Measurements from ENCODE around the gene NME4.
A peak's percentile ranks its signal among the peaks of the same experiment; 100 is the strongest.
"Not testable (repeated sequence)": the region's sequence is repeated elsewhere in the genome, so short reads cannot be mapped to it uniquely, and the experiment has no call there.

Gene NME4

DNA sequence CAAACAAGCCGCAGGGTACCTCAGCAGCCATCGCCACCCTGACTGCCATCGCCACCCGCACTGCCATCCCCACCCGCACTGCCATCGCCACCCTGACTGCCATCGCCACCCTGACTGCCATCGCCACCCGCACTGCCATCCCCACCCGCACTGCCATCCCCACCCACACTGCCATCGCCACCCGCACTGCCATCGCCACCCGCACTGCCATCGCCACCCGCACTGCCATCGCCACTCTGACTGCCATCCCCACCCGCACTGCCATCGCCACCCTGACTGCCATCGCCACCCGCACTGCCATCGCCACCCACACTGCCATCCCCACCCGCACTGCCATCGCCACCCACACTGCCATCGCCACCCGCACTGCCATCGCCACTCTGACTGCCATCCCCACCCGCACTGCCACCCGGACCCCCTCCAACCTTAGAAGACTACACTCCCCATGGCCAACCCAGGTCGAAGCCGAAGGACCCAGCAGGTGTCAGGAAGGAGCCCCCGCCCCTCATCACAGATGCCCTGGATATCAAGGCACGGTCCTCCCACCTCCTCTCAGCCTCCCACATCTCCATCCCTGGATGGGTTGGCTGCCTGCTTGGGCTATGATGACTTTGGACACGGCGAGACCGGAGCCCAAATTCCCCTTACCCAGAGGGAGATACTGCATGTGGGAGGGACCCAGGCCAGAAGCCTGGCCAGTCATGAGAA is 18.7 kb upstream of the NME4 start:
- H3K9me3 ChIP-seq (ENCODE audit: control insufficient read depth, low read length); H3K4me3 ChIP-seq (ENCODE audit: insufficient read depth, low read depth, low read length, poor library complexity, severe bottlenecking); H3K27me3 ChIP-seq (replicated peaks; ENCODE audit: control insufficient read depth, insufficient read depth, low read length, poor library complexity, severe bottlenecking); DNase-seq; H3K27ac ChIP-seq (ENCODE audit: insufficient read depth, low read length, poor library complexity, severe bottlenecking): not testable (repeated sequence)
- Histone ChIP-seq H3K4me1 (ENCODE audit: control insufficient read depth, insufficient read depth, low read length, poor library complexity, severe bottlenecking) (peaks cover 24% of the 10 kb centered on the region), H3K36me3 (ENCODE audit: control insufficient read depth, insufficient read depth, low read length) (peaks cover 38% of the 10 kb centered on the region)

DNA sequence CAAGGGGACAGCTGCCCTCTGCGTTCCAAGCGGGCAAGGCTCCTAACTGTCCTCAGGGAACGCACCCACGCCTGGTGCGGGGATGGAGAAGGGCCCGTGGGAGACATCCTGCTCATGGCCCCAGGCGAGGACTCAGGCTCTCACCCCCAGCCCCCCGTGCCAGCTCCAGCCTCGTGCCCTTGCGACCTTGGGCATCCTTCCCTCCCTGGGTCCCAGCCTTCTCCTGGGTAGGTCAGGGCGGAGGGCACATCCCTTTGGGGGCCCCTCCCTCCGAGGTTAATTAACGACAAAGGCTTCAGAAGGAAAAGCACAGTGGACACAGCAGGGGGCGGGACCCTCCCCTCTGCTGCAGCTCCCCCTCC is 18.2 kb upstream of the NME4 start:
- H3K9me3 ChIP-seq (ENCODE audit: control insufficient read depth, low read length): no peaks in the 10 kb centered on the region
- no peak overlapping the region for H3K4me3 ChIP-seq (ENCODE audit: insufficient read depth, low read depth, low read length, poor library complexity, severe bottlenecking)
- H3K27me3 ChIP-seq (replicated peaks; ENCODE audit: control insufficient read depth, insufficient read depth, low read length, poor library complexity, severe bottlenecking): no peaks in the 10 kb centered on the region
- no peak for DNase-seq
- peak overlapping the region; percentile 63 for H3K27ac ChIP-seq (ENCODE audit: insufficient read depth, low read length, poor library complexity, severe bottlenecking)
- peaks cover 34% of the 10 kb centered on the region for H3K36me3 ChIP-seq (ENCODE audit: control insufficient read depth, insufficient read depth, low read length)
- peaks cover 26% of the 10 kb centered on the region for H3K4me1 ChIP-seq (ENCODE audit: control insufficient read depth, insufficient read depth, low read length, poor library complexity, severe bottlenecking)

DNA sequence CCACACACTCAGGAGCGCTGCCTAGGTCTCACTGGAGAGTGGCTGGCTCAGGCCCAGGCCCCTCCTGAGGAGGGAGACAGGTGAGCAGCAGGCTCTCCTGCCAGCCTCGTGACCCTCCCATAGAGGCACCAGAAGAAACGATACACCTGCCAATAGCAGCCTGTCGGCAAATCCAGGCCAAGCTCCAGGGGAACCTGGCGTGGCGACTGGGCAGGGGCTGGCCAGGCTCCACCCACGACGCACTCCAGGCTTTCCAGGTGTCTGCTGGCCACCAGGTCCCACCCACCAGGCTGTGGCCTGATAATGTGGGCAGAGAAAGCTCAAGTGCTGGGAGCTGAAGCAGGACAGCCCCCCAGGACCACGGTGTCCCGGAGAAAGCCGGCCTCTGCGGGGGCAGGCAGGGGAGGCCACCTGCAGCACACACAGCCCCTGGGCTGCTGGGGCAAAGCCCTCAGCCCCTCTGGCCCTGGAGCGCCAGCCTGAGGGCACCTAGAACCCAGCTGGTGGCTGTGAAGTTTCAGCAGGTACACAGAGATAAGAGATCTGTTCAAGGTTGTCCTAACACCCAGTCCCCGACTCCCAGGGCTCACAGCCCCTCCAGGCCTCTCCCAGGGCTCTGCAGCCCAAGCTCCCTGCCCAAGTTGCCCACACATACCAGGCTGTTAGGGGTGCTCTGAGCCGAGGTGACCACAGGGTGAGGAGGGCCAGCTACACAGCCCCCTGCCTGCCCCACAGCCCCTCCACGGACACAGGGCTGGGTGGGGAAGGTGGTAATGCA is 17.6 kb upstream of the NME4 start:
- DNase-seq: no peak
- Histone ChIP-seq H3K36me3 (ENCODE audit: control insufficient read depth, insufficient read depth, low read length) (peaks cover 28% of the 10 kb centered on the region), H3K4me3 (ENCODE audit: insufficient read depth, low read depth, low read length, poor library complexity, severe bottlenecking) (peak overlapping the region; percentile 78), H3K4me1 (ENCODE audit: control insufficient read depth, insufficient read depth, low read length, poor library complexity, severe bottlenecking) (peaks cover 26% of the 10 kb centered on the region), H3K27ac (ENCODE audit: insufficient read depth, low read length, poor library complexity, severe bottlenecking) (peak overlapping the region; percentile 63), H3K27me3 (replicated peaks; ENCODE audit: control insufficient read depth, insufficient read depth, low read length, poor library complexity, severe bottlenecking) (no peaks in the 10 kb centered on the region), H3K9me3 (ENCODE audit: control insufficient read depth, low read length) (no peaks in the 10 kb centered on the region)

DNA sequence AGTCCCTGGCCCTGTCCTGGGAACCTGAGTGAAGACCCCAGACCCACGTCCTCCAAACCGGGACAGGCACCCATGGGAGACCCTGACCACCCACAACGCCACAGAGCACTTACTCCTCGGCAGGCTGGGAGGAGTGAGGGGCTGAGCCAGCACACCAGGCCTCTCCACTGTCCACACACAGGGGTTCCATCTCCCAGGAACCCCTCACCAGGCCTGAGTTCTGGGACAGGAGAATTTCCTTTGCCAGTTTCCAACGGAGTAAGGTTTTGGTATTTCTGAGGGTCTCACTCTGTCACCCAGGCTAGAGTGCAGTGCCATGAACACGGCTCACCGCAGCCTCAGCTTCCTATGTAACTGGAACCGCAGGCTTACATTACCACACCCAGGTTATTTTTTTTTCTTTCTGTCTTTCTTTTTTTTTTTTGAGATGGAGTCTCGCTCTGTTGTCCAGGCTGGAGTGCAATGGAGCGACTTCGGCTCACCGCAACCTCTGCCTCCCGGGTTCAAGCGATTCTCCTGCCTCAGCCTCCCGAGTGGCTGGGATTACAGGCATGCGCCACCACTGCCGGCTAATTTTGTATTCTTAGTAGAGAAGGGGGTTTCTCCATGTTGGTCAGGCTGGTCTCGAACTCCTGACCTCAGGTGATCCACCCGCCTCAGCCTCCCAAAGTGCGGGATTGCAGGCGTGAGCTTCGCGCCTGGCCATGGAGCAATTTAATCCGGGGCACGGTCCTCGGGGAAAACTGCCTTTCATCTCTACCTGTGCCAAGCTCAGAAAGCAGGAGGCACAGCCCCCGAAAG is 16.8 kb upstream of the NME4 start:
- H3K27ac ChIP-seq (ENCODE audit: insufficient read depth, low read length, poor library complexity, severe bottlenecking): peak overlapping the region; percentile 63
- peaks cover 20% of the 10 kb centered on the region for H3K36me3 ChIP-seq (ENCODE audit: control insufficient read depth, insufficient read depth, low read length)
- no peaks in the 10 kb centered on the region for H3K27me3 ChIP-seq (replicated peaks; ENCODE audit: control insufficient read depth, insufficient read depth, low read length, poor library complexity, severe bottlenecking)
- H3K9me3 ChIP-seq (ENCODE audit: control insufficient read depth, low read length): no peaks in the 10 kb centered on the region
- no peak for DNase-seq
- H3K4me1 ChIP-seq (ENCODE audit: control insufficient read depth, insufficient read depth, low read length, poor library complexity, severe bottlenecking): peaks cover 26% of the 10 kb centered on the region
- H3K4me3 ChIP-seq (ENCODE audit: insufficient read depth, low read depth, low read length, poor library complexity, severe bottlenecking): peak overlapping the region; percentile 78

DNA sequence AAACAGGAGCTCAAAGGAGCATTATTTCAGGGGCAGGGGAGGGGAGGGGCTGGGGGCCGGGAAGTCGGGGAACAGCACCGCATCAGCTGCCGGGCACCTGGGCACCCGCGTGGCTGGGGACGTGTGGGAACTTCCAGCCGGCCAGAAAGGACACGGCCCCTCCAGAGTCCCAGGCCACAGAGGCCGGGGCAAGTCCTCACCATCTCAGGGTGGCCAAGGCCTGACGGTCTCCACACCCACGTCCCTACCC is 16.3 kb upstream of the NME4 start:
- H3K4me3 ChIP-seq (ENCODE audit: insufficient read depth, low read depth, low read length, poor library complexity, severe bottlenecking): peak overlapping the region; percentile 78
- H3K4me1 ChIP-seq (ENCODE audit: control insufficient read depth, insufficient read depth, low read length, poor library complexity, severe bottlenecking): peaks cover 26% of the 10 kb centered on the region
- H3K36me3 ChIP-seq (ENCODE audit: control insufficient read depth, insufficient read depth, low read length): peaks cover 18% of the 10 kb centered on the region
- no peaks in the 10 kb centered on the region for H3K9me3 ChIP-seq (ENCODE audit: control insufficient read depth, low read length)
- H3K27ac ChIP-seq (ENCODE audit: insufficient read depth, low read length, poor library complexity, severe bottlenecking): peak overlapping the region; percentile 55
- DNase-seq: no peak
- H3K27me3 ChIP-seq (replicated peaks; ENCODE audit: control insufficient read depth, insufficient read depth, low read length, poor library complexity, severe bottlenecking): no peaks in the 10 kb centered on the region

DNA sequence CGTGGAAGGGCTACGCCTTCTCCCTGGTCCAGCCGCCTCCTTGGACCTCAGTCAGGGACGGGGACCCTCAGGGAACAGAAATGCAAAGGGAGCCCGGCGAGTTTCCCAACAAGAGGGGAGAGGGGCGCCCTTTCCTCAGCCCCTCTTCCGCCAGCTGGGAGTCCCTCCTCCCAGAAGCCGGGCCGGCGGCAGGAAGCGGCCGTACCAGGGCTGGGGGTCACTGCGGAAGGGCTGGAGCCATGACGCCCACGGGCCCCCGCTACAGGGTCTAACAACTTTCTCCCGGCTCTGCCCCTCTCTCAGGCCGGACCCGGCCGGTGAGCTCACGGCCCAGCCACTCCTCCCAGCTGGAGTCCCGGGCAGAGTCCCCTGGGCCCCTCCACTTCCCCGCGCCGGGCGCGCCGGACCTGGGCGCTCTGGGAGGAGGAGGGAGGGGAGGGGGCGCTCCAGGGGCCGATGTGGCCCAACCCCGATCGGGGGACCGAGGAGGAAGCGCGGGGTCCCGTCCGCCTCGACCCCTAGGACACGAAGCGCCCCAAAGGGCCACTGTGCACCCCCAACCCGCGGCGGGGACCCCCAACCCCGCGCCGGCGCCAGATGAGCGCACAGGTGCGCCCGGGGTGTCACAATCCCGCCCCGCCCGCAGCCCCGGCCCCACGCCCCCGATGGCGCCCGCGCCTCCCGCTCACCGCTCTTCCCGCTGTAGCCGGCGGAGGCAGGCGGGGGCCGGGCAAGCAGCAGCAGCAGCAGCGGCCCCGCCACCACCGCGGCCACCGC is 15.8 kb upstream of the NME4 start:
- H3K4me3 ChIP-seq (ENCODE audit: insufficient read depth, low read depth, low read length, poor library complexity, severe bottlenecking): peak overlapping the region; percentile 78
- H3K4me1 ChIP-seq (ENCODE audit: control insufficient read depth, insufficient read depth, low read length, poor library complexity, severe bottlenecking): peaks cover 26% of the 10 kb centered on the region
- H3K27ac ChIP-seq (ENCODE audit: insufficient read depth, low read length, poor library complexity, severe bottlenecking): peak overlapping the region; percentile 55
- peaks cover 14% of the 10 kb centered on the region for H3K36me3 ChIP-seq (ENCODE audit: control insufficient read depth, insufficient read depth, low read length)
- no peak for DNase-seq
- H3K9me3 ChIP-seq (ENCODE audit: control insufficient read depth, low read length): no peaks in the 10 kb centered on the region
- no peaks in the 10 kb centered on the region for H3K27me3 ChIP-seq (replicated peaks; ENCODE audit: control insufficient read depth, insufficient read depth, low read length, poor library complexity, severe bottlenecking)

DNA sequence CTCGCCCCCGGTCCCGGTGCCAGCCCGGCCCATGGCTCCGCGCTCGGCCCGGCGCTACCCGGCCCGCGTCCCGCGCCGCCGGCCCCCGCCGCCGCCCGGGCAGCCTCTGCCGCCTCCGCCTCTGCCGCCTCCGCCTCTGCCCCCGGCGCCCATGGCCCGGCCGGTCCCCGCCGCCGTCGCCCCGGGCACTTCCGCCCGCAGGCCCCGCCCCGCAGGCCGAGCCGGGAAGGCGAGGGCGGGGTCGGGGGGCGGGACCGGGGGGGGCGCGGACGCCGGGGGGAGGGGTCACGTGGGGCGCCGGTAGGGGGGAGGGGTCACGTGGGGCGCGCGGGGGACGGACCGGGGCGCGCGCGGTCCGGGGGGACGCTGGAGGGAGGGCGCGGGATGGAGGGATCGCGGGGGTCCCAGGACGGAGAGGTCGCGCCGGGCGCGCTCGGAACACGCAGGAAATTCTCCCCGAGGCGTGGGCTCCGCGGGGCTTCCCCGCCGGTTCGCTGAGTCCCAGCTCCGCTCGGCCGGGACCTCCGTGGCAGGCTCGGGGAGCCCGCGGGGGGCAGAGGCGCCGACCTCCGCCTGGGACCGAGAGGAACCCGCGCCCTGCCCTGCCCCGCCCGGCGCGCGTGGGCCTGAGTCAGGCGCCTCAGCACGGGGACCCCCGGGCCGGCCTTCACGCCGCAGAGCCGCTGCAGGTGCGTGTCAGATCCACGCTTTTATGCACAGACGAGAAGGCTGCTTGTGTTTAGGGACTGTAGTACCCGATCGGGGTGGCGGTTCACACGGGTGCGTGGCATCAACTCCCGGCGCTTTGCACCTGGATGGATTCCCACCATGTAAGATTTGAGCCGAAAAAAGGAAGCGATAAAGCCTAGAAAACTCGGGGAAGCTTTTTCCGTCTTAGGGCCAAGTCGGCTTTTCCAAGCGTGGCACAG is 14.9 kb upstream of the NME4 start, which contains the start of gene PGAP6:
Gene PGAP6 (minus strand): TSS at position 190 of the 929 bp plus-strand sequence. CDS start 157 bp downstream, at position 33.
- peaks cover 5% of the 10 kb centered on the region for H3K36me3 ChIP-seq (ENCODE audit: control insufficient read depth, insufficient read depth, low read length)
- peak within 1 kb of the TSS; percentile 55 for H3K27ac ChIP-seq (ENCODE audit: insufficient read depth, low read length, poor library complexity, severe bottlenecking)
- H3K4me1 ChIP-seq (ENCODE audit: control insufficient read depth, insufficient read depth, low read length, poor library complexity, severe bottlenecking): peaks cover 26% of the 10 kb centered on the region
- DNase-seq: peak; percentile 54 to 65 (median 58)
- no peaks in the 10 kb centered on the region for H3K9me3 ChIP-seq (ENCODE audit: control insufficient read depth, low read length)
- H3K27me3 ChIP-seq (replicated peaks; ENCODE audit: control insufficient read depth, insufficient read depth, low read length, poor library complexity, severe bottlenecking): no peaks in the 10 kb centered on the region
- H3K4me3 ChIP-seq (ENCODE audit: insufficient read depth, low read depth, low read length, poor library complexity, severe bottlenecking): peak within 1 kb of the TSS; percentile 78

DNA sequence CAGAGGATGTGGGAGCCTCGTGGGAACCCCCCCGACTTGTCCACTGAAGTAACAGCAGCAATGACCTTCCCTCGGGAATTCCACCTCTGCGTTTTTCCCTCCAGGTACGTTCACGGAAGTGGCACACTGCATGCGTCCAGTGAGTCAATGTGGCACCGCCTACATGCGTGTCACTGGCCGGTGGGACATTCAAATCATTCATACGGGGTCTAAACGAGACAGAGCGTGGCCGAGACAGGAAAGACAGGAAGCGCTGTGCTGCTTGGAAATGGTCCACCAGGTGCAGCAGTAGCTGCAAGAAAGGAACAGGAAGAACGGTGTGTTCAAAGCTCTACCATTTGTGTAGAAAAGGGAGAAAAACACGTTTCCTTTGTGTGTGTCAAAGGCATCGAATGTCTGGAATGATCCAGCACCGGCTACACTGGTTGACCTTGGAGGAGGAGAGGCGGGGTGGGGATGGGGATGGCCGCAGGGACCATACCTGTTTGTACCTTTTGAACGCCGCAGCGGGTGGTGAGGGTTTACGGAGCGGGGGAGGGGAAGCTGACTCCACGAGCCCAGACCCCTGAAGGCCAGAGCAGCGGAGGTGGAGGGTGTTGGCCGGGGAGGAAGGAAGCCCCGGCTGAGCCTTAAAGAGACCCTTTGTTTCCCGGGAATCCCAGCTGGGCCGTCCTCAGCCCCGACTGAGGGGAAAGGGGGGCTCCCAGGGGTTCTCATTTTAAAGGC is 13.5 kb upstream of the NME4 start:
- H3K27me3 ChIP-seq (replicated peaks; ENCODE audit: control insufficient read depth, insufficient read depth, low read length, poor library complexity, severe bottlenecking): no peaks in the 10 kb centered on the region
- H3K4me1 ChIP-seq (ENCODE audit: control insufficient read depth, insufficient read depth, low read length, poor library complexity, severe bottlenecking): peaks cover 26% of the 10 kb centered on the region
- peak overlapping the region; percentile 68 for H3K4me3 ChIP-seq (ENCODE audit: insufficient read depth, low read depth, low read length, poor library complexity, severe bottlenecking)
- peak in 2 of 3 donors; percentile 49 to 57 for DNase-seq
- H3K36me3 ChIP-seq (ENCODE audit: control insufficient read depth, insufficient read depth, low read length): no peaks in the 10 kb centered on the region
- H3K9me3 ChIP-seq (ENCODE audit: control insufficient read depth, low read length): no peaks in the 10 kb centered on the region
- H3K27ac ChIP-seq (ENCODE audit: insufficient read depth, low read length, poor library complexity, severe bottlenecking): peak overlapping the region; percentile 22

Measured in effector memory CD4-positive, alpha-beta T cell (primary cell).